Nephron (organoid): ENCODE results near the gene MAP4K3.

Experiments used
- H3K27ac Mint-ChIP-seq, 3 experiments: 2 replicates each; pipeline ENCODE4 v1.8.0; 2020; ENCODE audit warnings: mixed read lengths in 3 of 3, mild to moderate bottlenecking in 2 of 3, moderate library complexity in 1 of 3
- H3K27me3 Mint-ChIP-seq: 2 replicates; pipeline ENCODE4 v1.8.0; 2021; ENCODE audit warnings: low read depth, mild to moderate bottlenecking, moderate library complexity, mixed read lengths
- H3K36me3 Mint-ChIP-seq: 2 replicates; pipeline ENCODE4 v1.8.0; 2020; ENCODE audit warnings: low read depth, mixed read lengths
- H3K4me1 Mint-ChIP-seq: 2 replicates; pipeline ENCODE4 v1.8.0; 2020; ENCODE audit warnings: mixed read lengths
- H3K4me3 Mint-ChIP-seq, 3 experiments: 2 replicates each; pipeline ENCODE4 v1.8.0; 2020; ENCODE audit warnings: mild to moderate bottlenecking in 3 of 3, mixed read lengths in 3 of 3, moderate library complexity in 2 of 3
- H3K9me3 Mint-ChIP-seq: 2 replicates; pipeline ENCODE4 v1.8.0; 2020; ENCODE audit warnings: mixed read lengths
- TF ChIP-seq, protein P1 (sequence below), 3 experiments: fragments of 200-600 bp; sonication (generic); IDR thresholded peaks; one replicate each; pipeline ENCODE4 v1.5.0; 2021; ENCODE audit warnings: antibody characterized with exemption in 3 of 3; ENCODE audit not compliant: unreplicated experiment in 3 of 3

Gene MAP4K3

GRCh38 chr2:39469807-39470206 lies 32.7 kb upstream of the MAP4K3 start:
- Mint-ChIP-seq H3K4me3 (peak overlapping the region in 1 of 3 experiments; percentile 5), H3K9me3 (no peaks in the 10 kb centered on the region), H3K4me1 (peaks cover 45% of the 10 kb centered on the region), H3K27ac (peak overlapping the region; percentile 39 to 89 (median 67)), H3K27me3 (no peaks in the 10 kb centered on the region), H3K36me3 (no peaks in the 10 kb centered on the region)
- TF ChIP-seq, protein P1, sequence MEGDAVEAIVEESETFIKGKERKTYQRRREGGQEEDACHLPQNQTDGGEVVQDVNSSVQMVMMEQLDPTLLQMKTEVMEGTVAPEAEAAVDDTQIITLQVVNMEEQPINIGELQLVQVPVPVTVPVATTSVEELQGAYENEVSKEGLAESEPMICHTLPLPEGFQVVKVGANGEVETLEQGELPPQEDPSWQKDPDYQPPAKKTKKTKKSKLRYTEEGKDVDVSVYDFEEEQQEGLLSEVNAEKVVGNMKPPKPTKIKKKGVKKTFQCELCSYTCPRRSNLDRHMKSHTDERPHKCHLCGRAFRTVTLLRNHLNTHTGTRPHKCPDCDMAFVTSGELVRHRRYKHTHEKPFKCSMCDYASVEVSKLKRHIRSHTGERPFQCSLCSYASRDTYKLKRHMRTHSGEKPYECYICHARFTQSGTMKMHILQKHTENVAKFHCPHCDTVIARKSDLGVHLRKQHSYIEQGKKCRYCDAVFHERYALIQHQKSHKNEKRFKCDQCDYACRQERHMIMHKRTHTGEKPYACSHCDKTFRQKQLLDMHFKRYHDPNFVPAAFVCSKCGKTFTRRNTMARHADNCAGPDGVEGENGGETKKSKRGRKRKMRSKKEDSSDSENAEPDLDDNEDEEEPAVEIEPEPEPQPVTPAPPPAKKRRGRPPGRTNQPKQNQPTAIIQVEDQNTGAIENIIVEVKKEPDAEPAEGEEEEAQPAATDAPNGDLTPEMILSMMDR (IDR thresholded peaks at IDR 0.05; ENCODE audit: unreplicated experiment in 3 of 3), result no peak

DNA sequence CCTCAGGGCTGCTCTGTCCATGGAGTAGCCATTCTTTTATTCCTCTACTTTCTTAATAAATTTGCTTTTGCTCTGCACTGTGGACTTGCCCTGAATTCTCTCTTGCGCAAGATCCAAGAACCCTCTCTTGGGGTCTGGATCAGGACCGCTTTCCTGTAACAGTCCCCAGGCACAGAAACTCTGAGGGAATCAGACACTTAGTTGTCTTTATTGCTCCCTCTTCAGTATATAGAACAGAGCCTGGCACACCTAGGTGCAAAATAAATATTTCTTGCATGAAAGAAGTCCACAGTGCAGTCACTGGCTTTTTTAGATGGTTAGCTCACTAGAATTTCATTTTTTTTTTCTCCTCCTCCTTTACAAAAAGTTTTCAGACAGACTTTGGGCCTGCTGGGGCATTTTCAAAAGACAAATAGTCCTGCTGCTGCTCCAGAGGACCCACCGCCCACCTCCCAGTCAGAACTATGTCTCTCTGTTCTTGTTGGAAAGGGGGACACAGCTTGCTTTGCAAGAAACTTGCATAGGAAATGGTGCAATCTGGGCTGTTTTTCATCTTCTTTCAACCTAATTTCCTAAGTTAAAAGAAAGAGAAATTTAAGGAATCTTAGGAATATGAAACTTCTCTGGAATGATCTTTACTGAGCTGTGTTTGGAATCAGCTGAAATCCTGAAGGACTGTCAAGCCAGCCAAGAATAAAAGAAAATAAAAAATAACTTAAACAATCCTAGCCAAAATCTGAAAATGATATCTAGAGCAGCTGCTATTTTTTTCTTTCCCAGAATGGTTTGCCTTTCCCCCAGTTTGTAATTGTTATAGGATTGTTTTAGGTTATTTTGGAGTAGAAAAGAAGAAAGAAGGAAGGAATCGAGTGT lies 31.7 kb upstream of the MAP4K3 start:
- peak overlapping the region; percentile 21 to 89 (median 80) for H3K27ac Mint-ChIP-seq
- no peaks in the 10 kb centered on the region for H3K36me3 Mint-ChIP-seq
- peak overlapping the region in 2 of 3 experiments; percentile 4 to 20 for H3K4me3 Mint-ChIP-seq
- peaks cover 2% of the 10 kb centered on the region for H3K27me3 Mint-ChIP-seq
- TF ChIP-seq, protein P1 (IDR thresholded peaks at IDR 0.05; ENCODE audit: unreplicated experiment in 3 of 3), result no peak
- H3K9me3 Mint-ChIP-seq, result no peaks in the 10 kb centered on the region
- peaks cover 45% of the 10 kb centered on the region for H3K4me1 Mint-ChIP-seq

GRCh38 chr2:39466311-39466710 lies 29.2 kb upstream of the MAP4K3 start:
- TF ChIP-seq, protein P1 (IDR thresholded peaks at IDR 0.05; ENCODE audit: unreplicated experiment in 3 of 3), result no peak
- Mint-ChIP-seq H3K9me3 (no peaks in the 10 kb centered on the region), H3K4me1 (peaks cover 42% of the 10 kb centered on the region), H3K27ac (no peak overlapping the region), H3K36me3 (no peaks in the 10 kb centered on the region), H3K4me3 (no peak overlapping the region), H3K27me3 (peaks cover 3% of the 10 kb centered on the region)

DNA sequence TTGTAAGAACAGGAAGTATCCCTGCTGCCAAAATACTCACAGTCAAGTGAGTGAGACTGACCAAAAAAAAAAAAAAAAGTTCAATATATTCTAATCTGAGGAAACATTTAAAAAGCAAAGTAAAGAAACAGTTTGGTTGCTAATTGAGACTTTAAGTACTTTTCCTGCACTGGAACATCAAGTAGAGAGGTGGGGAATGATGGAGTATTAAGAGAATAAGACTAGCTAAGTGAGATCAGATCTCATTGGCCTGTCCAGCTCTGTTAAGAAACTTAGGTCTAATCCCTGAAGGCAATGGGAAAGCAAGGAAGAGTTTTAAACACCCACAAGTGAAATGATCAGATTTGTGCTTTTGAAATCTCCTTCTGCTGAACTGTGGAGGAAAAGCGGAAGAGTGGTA lies 27.8 kb upstream of the MAP4K3 start:
- Mint-ChIP-seq H3K4me1 (peaks cover 28% of the 10 kb centered on the region), H3K36me3 (peaks cover 4% of the 10 kb centered on the region), H3K27me3 (peaks cover 3% of the 10 kb centered on the region), H3K9me3 (peaks cover 3% of the 10 kb centered on the region), H3K27ac (no peak overlapping the region), H3K4me3 (no peak overlapping the region)
- TF ChIP-seq, protein P1 (IDR thresholded peaks at IDR 0.05; ENCODE audit: unreplicated experiment in 3 of 3), result no peak

DNA sequence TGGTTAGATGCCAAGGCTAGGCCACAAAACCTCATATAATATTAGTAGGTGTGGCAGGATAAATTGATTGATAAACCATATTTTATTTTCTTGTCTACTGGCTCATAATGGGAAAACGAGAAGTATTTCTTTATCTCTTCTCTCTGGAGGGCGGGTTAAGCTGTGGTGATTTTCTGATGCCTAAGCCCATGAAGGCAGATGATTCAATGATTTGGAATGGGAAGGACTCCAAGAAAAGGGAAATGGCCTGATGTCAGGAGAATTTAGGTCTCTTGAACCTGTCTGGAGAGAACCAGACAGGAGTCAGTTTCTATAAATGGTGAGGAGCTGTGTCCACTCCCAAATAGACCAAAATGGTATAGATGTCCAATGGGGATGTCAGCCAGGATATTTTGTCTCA lies 18.7 kb upstream of the MAP4K3 start:
- H3K27ac Mint-ChIP-seq, result no peak overlapping the region
- peaks cover 7% of the 10 kb centered on the region for H3K9me3 Mint-ChIP-seq
- H3K4me3 Mint-ChIP-seq, result no peak overlapping the region
- TF ChIP-seq, protein P1 (IDR thresholded peaks at IDR 0.05; ENCODE audit: unreplicated experiment in 3 of 3), result no peak
- H3K36me3 Mint-ChIP-seq, result peaks cover 23% of the 10 kb centered on the region
- H3K4me1 Mint-ChIP-seq, result no peaks in the 10 kb centered on the region
- no peaks in the 10 kb centered on the region for H3K27me3 Mint-ChIP-seq

DNA sequence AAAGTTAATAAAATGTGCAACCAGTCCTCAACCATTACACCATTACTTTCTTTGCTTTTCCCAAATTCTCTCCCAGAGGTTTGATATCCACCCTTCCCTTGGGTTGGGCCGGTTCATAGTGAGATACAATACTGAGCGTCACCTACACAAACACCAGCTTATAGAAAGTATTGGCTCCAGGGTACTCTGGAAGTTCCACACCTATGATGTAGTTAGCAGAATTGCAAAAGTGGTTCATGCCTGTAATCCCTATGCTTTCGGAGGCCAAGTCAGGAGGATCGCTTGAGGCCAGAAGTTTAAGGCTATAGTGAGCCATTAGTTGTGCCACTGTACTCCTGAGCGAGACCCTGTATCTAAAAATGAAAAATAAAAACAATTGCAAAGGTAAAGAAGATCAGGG lies 15.3 kb upstream of the MAP4K3 start:
- TF ChIP-seq, protein P1 (IDR thresholded peaks at IDR 0.05; ENCODE audit: unreplicated experiment in 3 of 3), result no peak
- no peaks in the 10 kb centered on the region for H3K9me3 Mint-ChIP-seq
- H3K36me3 Mint-ChIP-seq, result peaks cover 12% of the 10 kb centered on the region
- no peak overlapping the region for H3K4me3 Mint-ChIP-seq
- no peak overlapping the region for H3K27ac Mint-ChIP-seq
- no peaks in the 10 kb centered on the region for H3K27me3 Mint-ChIP-seq
- no peaks in the 10 kb centered on the region for H3K4me1 Mint-ChIP-seq
